H1 (cell line): ENCODE results near the gene NAA60. TPM values are rescaled to one million over a fixed set of nuclear protein-coding genes. Genes with fewer than 3 reads are reported as not detected.

Experiments used
- CTCF ChIA-PET: fragments of 300-600 bp; sonication (Branson Sonifier 250); formaldehyde crosslinking; loops from one replicate; lab custom pipeline; 2021; ENCODE audit not compliant: partially characterized antibody; lab: Charles Lee
- POLR2A ChIA-PET: fragments of 300-600 bp; sonication (Branson Sonifier 250); formaldehyde crosslinking; loops from one replicate; lab custom pipeline; 2021; ENCODE audit warnings: inconsistent platforms; ENCODE audit not compliant: partially characterized antibody; lab: Charles Lee
- DNase-seq, 2 experiments: peaks; one replicate each; pipeline versions ENCODE4 v3.0.0 to v3.0.0-alpha.2; 2010 to 2022; ENCODE audit warnings: low spot score in 2 of 2, low read depth in 1 of 2, mixed read lengths in 1 of 2
- FAIRE-seq: peaks from 2 replicates; lab custom pipeline; 2011; peaks lifted over from hg19 to GRCh38; lab: Jason Lieb, UNC
- H2AFZ ChIP-seq: 2 replicates; pipeline ENCODE4 v1.8.1; 2012; ENCODE audit warnings: low read length, inconsistent platforms
- H2AK5ac ChIP-seq: 2 replicates; pipeline ENCODE4 v1.6.1; 2013; ENCODE audit warnings: low read depth, low read length
- H2BK120ac ChIP-seq: replicated peaks from 2 replicates; pipeline ENCODE3; 2013; ENCODE audit warnings: low read depth, low read length, inconsistent platforms
- H2BK12ac ChIP-seq: 2 replicates; pipeline ENCODE4 v1.6.1; 2013; ENCODE audit warnings: low read depth, low read length
- H2BK15ac ChIP-seq: 2 replicates; pipeline ENCODE4 v1.6.1; 2013; ENCODE audit warnings: low read length
- H2BK20ac ChIP-seq: 2 replicates; pipeline ENCODE4 v1.6.1; 2013; ENCODE audit warnings: low read length
- H2BK5ac ChIP-seq: 2 replicates; pipeline ENCODE4 v1.6.1; 2013; ENCODE audit warnings: low read depth, low read length
- H3K14ac ChIP-seq: 2 replicates; pipeline ENCODE4 v1.6.1; 2013; ENCODE audit warnings: inconsistent platforms; ENCODE audit not compliant: insufficient read length
- H3K18ac ChIP-seq: 2 replicates; pipeline ENCODE4 v1.6.1; 2013; ENCODE audit warnings: low read length; ENCODE audit errors: extremely low read depth
- H3K23ac ChIP-seq: 2 replicates; pipeline ENCODE4 v1.6.1; 2013; ENCODE audit warnings: inconsistent platforms; ENCODE audit not compliant: insufficient read length
- H3K23me2 ChIP-seq: 2 replicates; pipeline ENCODE4 v1.6.1; 2013; ENCODE audit warnings: low read depth, low read length
- H3K27ac ChIP-seq: 2 replicates; pipeline ENCODE4 v1.6.1; 2011; ENCODE audit warnings: low read depth, low read length, inconsistent platforms
- H3K27me3 ChIP-seq, 4 experiments: replicated peaks in 1 of 4; 1 replicate in 1 of 4; 2 replicates in 3 of 4; pipeline versions ENCODE4 v1.6.1 to v1.8.1; 2011 to 2013; ENCODE audit warnings: low read length in 3 of 4, mild to moderate bottlenecking in 3 of 4, inconsistent platforms in 2 of 4, mixed read lengths in 2 of 4, moderate library complexity in 1 of 4; ENCODE audit not compliant: control insufficient read depth in 3 of 4, insufficient read depth in 3 of 4; ENCODE audit errors: extremely low read depth in 1 of 4
- H3K36me3 ChIP-seq, 4 experiments: 2 replicates each; pipeline versions ENCODE4 v1.6.1 to v1.8.1; 2011 to 2013; ENCODE audit warnings: mild to moderate bottlenecking in 4 of 4, low read length in 3 of 4, moderate library complexity in 2 of 4, control low read depth in 1 of 4, inconsistent platforms in 1 of 4; ENCODE audit not compliant: insufficient read depth in 4 of 4, control insufficient read depth in 2 of 4
- H3K4ac ChIP-seq: replicated peaks from 2 replicates; pipeline ENCODE3; 2013; ENCODE audit warnings: low read length, low read depth, mixed read lengths, inconsistent platforms; ENCODE audit not compliant: insufficient read length
- H3K4me1 ChIP-seq, 4 experiments: replicated peaks in 1 of 4; 1 replicate in 1 of 4; 2 replicates in 3 of 4; pipeline versions ENCODE4 v1.6.1 to v1.8.1; 2011 to 2013; ENCODE audit warnings: low read length in 3 of 4, inconsistent platforms in 2 of 4, mixed read lengths in 1 of 4; ENCODE audit not compliant: insufficient read depth in 4 of 4, control insufficient read depth in 3 of 4
- H3K4me2 ChIP-seq, 2 experiments: 2 replicates each; pipeline versions ENCODE4 v1.6.1 to v1.8.1; 2011 to 2013; ENCODE audit warnings: low read depth in 2 of 2, low read length in 2 of 2, control low read depth in 1 of 2, inconsistent platforms in 1 of 2, mild to moderate bottlenecking in 1 of 2; ENCODE audit not compliant: insufficient read depth in 1 of 2
- H3K4me3 ChIP-seq, 4 experiments: fragments of 200-600, 300-600 bp in 1 of 4; sonication (generic), shearing (Covaris generic), sonication (Bioruptor Twin) in 1 of 4; 2 replicates each; pipeline versions ENCODE4 v1.5.1 to v1.8.1; 2011 to 2016; ENCODE audit warnings: low read length in 4 of 4, low read depth in 3 of 4, control low read depth in 2 of 4, inconsistent platforms in 2 of 4, mild to moderate bottlenecking in 2 of 4, mixed read lengths in 1 of 4, moderate library complexity in 1 of 4; ENCODE audit not compliant: insufficient read depth in 2 of 4; ENCODE audit errors: extremely low read depth in 1 of 4
- H3K56ac ChIP-seq: replicated peaks from 2 replicates; pipeline ENCODE3; 2013; ENCODE audit warnings: low read depth, mild to moderate bottlenecking, mixed read lengths, low read length, inconsistent platforms; ENCODE audit not compliant: insufficient read length
- H3K79me1 ChIP-seq: 2 replicates; pipeline ENCODE4 v1.6.1; 2013; ENCODE audit warnings: low read depth, low read length, control low read depth
- H3K79me2 ChIP-seq, 2 experiments: 2 replicates each; pipeline versions ENCODE4 v1.6.1 to v1.8.1; 2012 to 2013; ENCODE audit warnings: low read length in 2 of 2, mild to moderate bottlenecking in 2 of 2, inconsistent platforms in 1 of 2; ENCODE audit not compliant: insufficient read depth in 2 of 2, control insufficient read depth in 1 of 2
- H3K9ac ChIP-seq, 4 experiments: replicated peaks in 1 of 4; 1 replicate in 1 of 4; 2 replicates in 3 of 4; pipeline versions ENCODE4 v1.6.1 to v1.8.1; 2011 to 2013; ENCODE audit warnings: low read depth in 3 of 4, low read length in 3 of 4, control low read depth in 2 of 4, mild to moderate bottlenecking in 2 of 4, moderate library complexity in 2 of 4, inconsistent platforms in 1 of 4; ENCODE audit errors: extremely low read depth in 1 of 4
- H3K9me3 ChIP-seq, 2 experiments: 2 replicates each; pipeline versions ENCODE4 v1.6.1 to v1.8.1; 2012 to 2013; ENCODE audit warnings: mild to moderate bottlenecking in 2 of 2, moderate library complexity in 2 of 2, control low read depth in 1 of 2, inconsistent platforms in 1 of 2, low read depth in 1 of 2, low read length in 1 of 2, mixed read lengths in 1 of 2; ENCODE audit not compliant: insufficient read depth in 2 of 2
- H4K20me1 ChIP-seq, 2 experiments: replicated peaks in 1 of 2; 2 replicates each; pipeline versions ENCODE3 to v1.8.1; 2011 to 2013; ENCODE audit warnings: inconsistent platforms in 2 of 2, low read length in 2 of 2, mild to moderate bottlenecking in 1 of 2; ENCODE audit not compliant: insufficient read depth in 2 of 2, control insufficient read depth in 1 of 2
- H4K5ac ChIP-seq: 2 replicates; pipeline ENCODE4 v1.6.1; 2013; ENCODE audit warnings: low read length, low read depth, mixed read lengths, inconsistent platforms; ENCODE audit not compliant: insufficient read length
- H4K8ac ChIP-seq: 2 replicates; pipeline ENCODE4 v1.8.0; 2013; ENCODE audit warnings: mild to moderate bottlenecking, moderate library complexity, low read length, inconsistent platforms; ENCODE audit not compliant: insufficient read depth; ENCODE audit errors: extremely low read depth
- H4K91ac ChIP-seq: replicated peaks from 2 replicates; pipeline ENCODE3; 2013; ENCODE audit warnings: low read length, mixed read lengths, inconsistent platforms; ENCODE audit not compliant: insufficient read length
- BCL11A ChIP-seq, 2 experiments: IDR thresholded peaks; one replicate each; pipeline ENCODE4 v1.6.1; 2011; ENCODE audit warnings: low read depth in 2 of 2, low read length in 2 of 2, mild to moderate bottlenecking in 2 of 2
- CBX5 ChIP-seq: fragments of 300-800, 300-1000 bp; sonication (generic); IDR thresholded peaks from 2 replicates; pipeline ENCODE4 v1.7.1; 2016; ENCODE audit warnings: antibody characterized with exemption, low read length, low read depth
- CREB1 ChIP-seq: IDR thresholded peaks from 2 replicates; pipeline ENCODE4 v1.6.1; 2012; ENCODE audit warnings: inconsistent platforms
- CTCF ChIP-seq, 3 experiments: IDR thresholded peaks; 1 replicate in 2 of 3; 2 replicates in 1 of 3; pipeline versions ENCODE4 v1.5.1 to v1.6.1; 2011; ENCODE audit warnings: low read length in 3 of 3, mild to moderate bottlenecking in 3 of 3, inconsistent platforms in 2 of 3, low read depth in 1 of 3, moderate library complexity in 1 of 3; ENCODE audit not compliant: insufficient read depth in 1 of 3; ENCODE audit errors: control extremely low read depth in 1 of 3
- EGR1 ChIP-seq: IDR thresholded peaks from 2 replicates; pipeline ENCODE4 v1.6.1; 2011; ENCODE audit warnings: low read depth, low read length, borderline replicate concordance
- FOSL1 ChIP-seq: IDR thresholded peaks from 2 replicates; pipeline ENCODE4 v1.6.1; 2011; ENCODE audit warnings: mild to moderate bottlenecking, low read depth, low read length, moderate library complexity; ENCODE audit not compliant: insufficient read depth
- PHF8 ChIP-seq: fragments of 200-600 bp; sonication (generic); conservative IDR thresholded peaks from 2 replicates; pipeline ENCODE4 v1.7.1; 2012; ENCODE audit warnings: low read depth, mild to moderate bottlenecking, inconsistent platforms, low read length, moderate library complexity
- POLR2A ChIP-seq, 2 experiments: IDR thresholded peaks; 1 replicate in 1 of 2; 2 replicates in 1 of 2; pipeline ENCODE4 v1.6.1; 2011; ENCODE audit warnings: low read depth in 2 of 2, low read length in 2 of 2, mild to moderate bottlenecking in 2 of 2; ENCODE audit errors: control extremely low read depth in 1 of 2
- SP1 ChIP-seq: IDR thresholded peaks from 2 replicates; pipeline ENCODE4 v1.6.1; 2011; ENCODE audit warnings: low read depth, low read length
- SP4 ChIP-seq: IDR thresholded peaks from 2 replicates; pipeline ENCODE4 v1.6.1; 2012; ENCODE audit warnings: low read length, inconsistent platforms
- TAF1 ChIP-seq: IDR thresholded peaks from 2 replicates; pipeline ENCODE4 v1.6.1; 2011; ENCODE audit warnings: mild to moderate bottlenecking, low read depth, low read length
- TEAD4 ChIP-seq: IDR thresholded peaks from 2 replicates; pipeline ENCODE4 v1.6.1; 2012; ENCODE audit warnings: low read depth, low read length, inconsistent platforms, mixed read lengths
- WGBS, 2 experiments: shearing (Covaris generic) in 1 of 2; methylation state at CpG; one replicate each; pipeline versions ENCODE4 v1.1.6 to v1.1.7; 2013 to 2015; ENCODE audit warnings: low lambda C conversion rate in 2 of 2, mixed read lengths in 2 of 2, inconsistent platforms in 1 of 2, low coverage in 1 of 2, missing lambda C conversion rate in 1 of 2; ENCODE audit not compliant: insufficient replicate concordance in 2 of 2, insufficient coverage in 1 of 2, insufficient read length in 1 of 2; ENCODE audit errors: extremely low coverage in 1 of 2, missing lambda C conversion rate in 1 of 2; 5-methylcytosine and 5-hydroxymethylcytosine counted together
- polyA plus RNA-seq, 7 experiments: library from polyadenylated mRNA; depleted of rRNA in 3 of 7; stranded (reverse) in 5 of 7; unstranded in 2 of 7; fragments of >200 nt in 5 of 7; fragments of 200-250 nt in 2 of 7; gene quantifications; 1 replicate in 5 of 7; 2 replicates in 1 of 7; 4 replicates in 1 of 7; pipeline versions ENCODE4 v1.2.1 to v1.2.3, GENCODE V29; 2011 to 2013; ENCODE audit warnings: missing spikeins in 2 of 7, mixed read lengths in 2 of 7
- total RNA-seq: library from RNA; stranded (reverse); fragmentation: NEBNext Ultra II Directional; extraction: Animal tissue kit (Norgen Biotek cat#: 25700); gene quantifications from 2 replicates; pipeline ENCODE4 v1.2.1, GENCODE V29; 2021

The NAA60 gene
- total and polyA plus RNA-seq, 2 of the 8 experiments (the other 6 are each of a cell fraction or from before 2014, with no cell fraction given): 34.1 to 47.6 TPM

- POLR2A ChIA-PET: interaction anchor here (0.8 to 1.8 kb wide), 5 partner anchors 10 to 186 kb away, joined by 3 to 6 read pairs (median 4); partner anchors contain the start of gene C16orf90
- peaks cover 14 to 97% of the 10 kb centered on the region in 2 experiments for H3K79me2 ChIP-seq
- H2AFZ ChIP-seq: no peak overlapping the region
- H3K4ac ChIP-seq: no peak overlapping the region
- H2BK20ac ChIP-seq: no peak overlapping the region
- no peak overlapping the region for H4K91ac ChIP-seq
- H3K56ac ChIP-seq: no peak overlapping the region
- no peak for FAIRE-seq
- 0 out of 2 replicates have a peak overlapping the region, but pooled peaks have one; percentile 19 for H2BK12ac ChIP-seq
- H4K5ac ChIP-seq: no peak overlapping the region
- H3K18ac ChIP-seq: no peak overlapping the region
- no peak overlapping the region for H2BK15ac ChIP-seq
- no peaks in the 10 kb centered on the region for H3K23me2 ChIP-seq
- 92% methylated on average over 12 of the region's 15 CpGs; no CpG with 5 or more reads in 1 of the 2 experiments for WGBS, 2 experiments
- no peaks in the 10 kb centered on the region for H3K9me3 ChIP-seq
- peak overlapping the region in 1 of 2 experiments; percentile 15; a peak in 2 of 4 replicates for H3K4me2 ChIP-seq
- CTCF ChIA-PET: interaction anchor here (0.6 to 1.0 kb wide), 4 partner anchors 18 to 206 kb away, joined by 3 to 5 read pairs (median 3); no protein-coding TSS in a partner anchor
- H2BK5ac ChIP-seq: no peak overlapping the region
- no peak overlapping the region for H2BK120ac ChIP-seq
- H3K9ac ChIP-seq: no peak overlapping the region
- H3K4me1 ChIP-seq: peaks cover 0 to 24% (median 8%) of the 10 kb centered on the region in 4 experiments; a peak in 6 of 7 replicates
- peaks cover 39% of the 10 kb centered on the region for H3K79me1 ChIP-seq
- no peak overlapping the region for H3K4me3 ChIP-seq
- H3K27ac ChIP-seq: peak overlapping the region; percentile 47; the same call in 1 of the 2 replicates
- H2AK5ac ChIP-seq: no peak overlapping the region
- H3K27me3 ChIP-seq: no peaks in the 10 kb centered on the region
- H4K20me1 ChIP-seq: peaks cover 9 to 20% of the 10 kb centered on the region in 2 experiments
- H3K14ac ChIP-seq: no peak overlapping the region
- peak overlapping the region; percentile 43; the same call in 1 of the 2 replicates for H4K8ac ChIP-seq
- peaks cover 0 to 3% (median 0%) of the 10 kb centered on the region in 4 experiments; a peak in 3 of 8 replicates for H3K36me3 ChIP-seq
- no peak for DNase-seq
- no peak overlapping the region for H3K23ac ChIP-seq
- no peak for TF ChIP-seq FOSL1
- TF ChIP-seq CBX5: no peak
- no peak for TF ChIP-seq SP4
- no peak for TF ChIP-seq SP1
- no peak for TF ChIP-seq EGR1
- TF ChIP-seq TEAD4: no peak
- no peak for TF ChIP-seq TAF1
- TF ChIP-seq PHF8: no peak
- no peak for TF ChIP-seq CREB1
- no peak for TF ChIP-seq BCL11A (IDR thresholded peaks at IDR 0.05; ENCODE audit: low read depth in 2 of 2, low read length in 2 of 2)
- TF ChIP-seq CTCF (IDR thresholded peaks at IDR 0.05; ENCODE audit: control extremely low read depth in 1 of 3, insufficient read depth in 1 of 3, low read depth in 1 of 3, low read length in 3 of 3): no peak
- no peak for TF ChIP-seq POLR2A (IDR thresholded peaks at IDR 0.05; ENCODE audit: control extremely low read depth in 1 of 2, low read depth in 2 of 2, low read length in 2 of 2)
Measured at GRCh38 chr16:3468501-3468900, 25.0 kb downstream of the NAA60 start.
